ENCODE measurements around the gene TMCC1. TPM values are rescaled to one million over a fixed set of nuclear protein-coding genes. Genes with fewer than 3 reads are reported as not detected.

TMCC1 gene
- total and polyA plus RNA-seq, 10 of the 15 experiments (the other 5 are each of a cell fraction or from before 2014, with no cell fraction given) = 2.3 to 21.1 (median 8.4) TPM

DNA sequence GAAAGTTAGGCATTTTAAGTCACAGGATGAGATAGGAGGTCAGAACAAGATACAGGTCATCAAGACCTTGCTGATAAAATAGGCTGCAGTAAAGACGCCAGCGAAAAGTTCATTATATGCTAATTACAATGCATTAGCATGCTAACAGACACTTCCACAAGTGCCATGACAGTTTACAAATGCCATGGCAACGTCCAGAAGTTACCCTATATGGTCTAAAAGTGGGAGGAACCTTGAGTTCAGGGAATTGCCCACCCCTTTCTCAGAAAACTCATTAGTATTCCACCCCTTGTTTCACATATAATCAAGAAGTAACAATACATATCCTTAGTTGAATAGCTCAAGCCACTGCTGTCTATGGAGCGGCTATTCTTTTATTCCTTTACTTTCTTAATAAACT lies 194.3 kb downstream of the TMCC1 start:
- Histone ChIP-seq H3K27me3 (replicated peaks in 1 of 2; ENCODE audit: control insufficient read depth in 2 of 2, insufficient read depth in 2 of 2, low read length in 1 of 2) (no peaks in the 10 kb centered on the region), H3K4me1 (ENCODE audit: control insufficient read depth, insufficient read depth, low read length) (no peaks in the 10 kb centered on the region), H4K20me1 (ENCODE audit: control insufficient read depth, insufficient read depth) (no peaks in the 10 kb centered on the region), H3K79me2 (ENCODE audit: control insufficient read depth, insufficient read depth, low read length) (no peaks in the 10 kb centered on the region), H3K9ac (ENCODE audit: control insufficient read depth, insufficient read depth, low read length) (no peak overlapping the region), H3K9me3 (replicated peaks; ENCODE audit: control insufficient read depth, insufficient read depth, low read length) (peaks cover 2% of the 10 kb centered on the region; the same call in 2 of the 3 replicates), H3K36me3 (ENCODE audit: control insufficient read depth in 2 of 2, insufficient read depth in 2 of 2, low read length in 1 of 2) (no peaks in the 10 kb centered on the region; a peak in 1 of 4 replicates), H3K4me2 (ENCODE audit: control insufficient read depth, insufficient read depth) (no peak overlapping the region), H3K4me3 (no peak overlapping the region), H3K27ac (ENCODE audit: control insufficient read depth, insufficient read depth) (no peak overlapping the region), H2AFZ (ENCODE audit: control insufficient read depth, low read depth, low read length) (no peak overlapping the region)
- ATAC-seq = no peak
- no TSS peak for BruUV-seq (replicated peaks)
- in situ Hi-C loops (cut with MboI) = no loop called here
- 72% methylated on average over 4 of the region's 4 CpGs for WGBS (ENCODE audit: insufficient coverage, insufficient replicate concordance, low lambda C conversion rate, missing lambda C conversion rate)
- SMC1A ChIA-PET (ENCODE audit: uncharacterized antibody, unreplicated experiment) = interaction anchor here (0.7 to 1.0 kb wide), 2 partner anchors 8 to 94 kb away, joined by 3 read pairs; no protein-coding TSS in a partner anchor
- no peak for DNase-seq (ENCODE audit: low read depth, low spot score)
- TF ChIP-seq JUND (IDR thresholded peaks at IDR 0.05; ENCODE audit: low read depth, low read length) (no peak), MEF2B (IDR thresholded peaks at IDR 0.05; ENCODE audit: partially characterized antibody, poor library complexity, severe bottlenecking) (no peak), ATF7 (IDR thresholded peaks at IDR 0.05; ENCODE audit: low read depth) (no peak), ZSCAN29 (IDR thresholded peaks at IDR 0.05) (no peak), RUNX3 (IDR thresholded peaks at IDR 0.05; ENCODE audit: low read length) (no peak), NFYB (IDR thresholded peaks at IDR 0.05; ENCODE audit: insufficient read depth, low read depth, low read length) (no peak), CBX5 (IDR thresholded peaks at IDR 0.05; ENCODE audit: low read depth) (no peak), SIX5 (IDR thresholded peaks at IDR 0.05; ENCODE audit: low read depth, low read length, severe bottlenecking) (no peak), PAX8 (IDR thresholded peaks at IDR 0.05) (no peak), ZBED1 (IDR thresholded peaks at IDR 0.05; ENCODE audit: borderline replicate concordance) (no peak), ZNF592 (IDR thresholded peaks at IDR 0.05) (no peak), FOXM1 (IDR thresholded peaks at IDR 0.05; ENCODE audit: low read depth, low read length) (no peak), ESRRA (IDR thresholded peaks at IDR 0.05; ENCODE audit: low read length) (no peak), POU2F2 (IDR thresholded peaks at IDR 0.05; ENCODE audit: borderline replicate concordance, low read depth, low read length) (no peak), CEBPB (IDR thresholded peaks at IDR 0.05; ENCODE audit: borderline replicate concordance in 1 of 2, low read depth in 2 of 2, low read length in 2 of 2) (no peak)
- TF ChIP-seq, protein P1, sequence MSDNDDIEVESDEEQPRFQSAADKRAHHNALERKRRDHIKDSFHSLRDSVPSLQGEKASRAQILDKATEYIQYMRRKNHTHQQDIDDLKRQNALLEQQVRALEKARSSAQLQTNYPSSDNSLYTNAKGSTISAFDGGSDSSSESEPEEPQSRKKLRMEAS (IDR thresholded peaks at IDR 0.05; ENCODE audit: low read depth, low read length) = no peak
- TF ChIP-seq, protein P2, sequence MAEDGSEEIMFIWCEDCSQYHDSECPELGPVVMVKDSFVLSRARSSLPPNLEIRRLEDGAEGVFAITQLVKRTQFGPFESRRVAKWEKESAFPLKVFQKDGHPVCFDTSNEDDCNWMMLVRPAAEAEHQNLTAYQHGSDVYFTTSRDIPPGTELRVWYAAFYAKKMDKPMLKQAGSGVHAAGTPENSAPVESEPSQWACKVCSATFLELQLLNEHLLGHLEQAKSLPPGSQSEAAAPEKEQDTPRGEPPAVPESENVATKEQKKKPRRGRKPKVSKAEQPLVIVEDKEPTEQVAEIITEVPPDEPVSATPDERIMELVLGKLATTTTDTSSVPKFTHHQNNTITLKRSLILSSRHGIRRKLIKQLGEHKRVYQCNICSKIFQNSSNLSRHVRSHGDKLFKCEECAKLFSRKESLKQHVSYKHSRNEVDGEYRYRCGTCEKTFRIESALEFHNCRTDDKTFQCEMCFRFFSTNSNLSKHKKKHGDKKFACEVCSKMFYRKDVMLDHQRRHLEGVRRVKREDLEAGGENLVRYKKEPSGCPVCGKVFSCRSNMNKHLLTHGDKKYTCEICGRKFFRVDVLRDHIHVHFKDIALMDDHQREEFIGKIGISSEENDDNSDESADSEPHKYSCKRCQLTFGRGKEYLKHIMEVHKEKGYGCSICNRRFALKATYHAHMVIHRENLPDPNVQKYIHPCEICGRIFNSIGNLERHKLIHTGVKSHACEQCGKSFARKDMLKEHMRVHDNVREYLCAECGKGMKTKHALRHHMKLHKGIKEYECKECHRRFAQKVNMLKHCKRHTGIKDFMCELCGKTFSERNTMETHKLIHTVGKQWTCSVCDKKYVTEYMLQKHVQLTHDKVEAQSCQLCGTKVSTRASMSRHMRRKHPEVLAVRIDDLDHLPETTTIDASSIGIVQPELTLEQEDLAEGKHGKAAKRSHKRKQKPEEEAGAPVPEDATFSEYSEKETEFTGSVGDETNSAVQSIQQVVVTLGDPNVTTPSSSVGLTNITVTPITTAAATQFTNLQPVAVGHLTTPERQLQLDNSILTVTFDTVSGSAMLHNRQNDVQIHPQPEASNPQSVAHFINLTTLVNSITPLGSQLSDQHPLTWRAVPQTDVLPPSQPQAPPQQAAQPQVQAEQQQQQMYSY (CRISPR knock-in tag; IDR thresholded peaks at IDR 0.05) = no peak
- intact Hi-C loops (cut with micrococcal nuclease; ENCODE audit: unreplicated experiment) = no loop called here
- CTCF ChIA-PET = interaction anchor here (0.6 kb wide), 2 partner anchors 10 to 110 kb away, joined by 4 read pairs; no protein-coding TSS in a partner anchor
- no peak for FAIRE-seq
- POLR2A ChIA-PET = interaction anchor here (0.6 kb wide), 1 partner anchor 148 kb away, joined by 7 read pairs; no protein-coding TSS in a partner anchor
- RAD21 ChIA-PET (ENCODE audit: unreplicated experiment) = no interaction called here

Measured in GM12878 (cell line).